H54 (cell line): ENCODE measurements around the gene CEP63.
A peak's percentile ranks its signal among the peaks of the same experiment; 100 is the strongest.
"Not testable (repeated sequence)": the region's sequence is repeated elsewhere in the genome, so short reads cannot be mapped to it uniquely, and the experiment has no call there.

Experiments
- DNase-seq: peaks from one replicate; pipeline ENCODE4 v3.0.0; 2011; ENCODE audit warnings: low spot score, mixed read lengths; ENCODE audit not compliant: insufficient read length
- FAIRE-seq: peaks from 3 replicates; lab custom pipeline; 2011; peaks lifted over from hg19 to GRCh38; lab: Jason Lieb, UNC
- POLR2A ChIP-seq: IDR thresholded peaks from 2 replicates; pipeline ENCODE4 v1.6.1; 2011; ENCODE audit warnings: low read depth, mild to moderate bottlenecking, low read length

Gene CEP63

GRCh38 chr3:134594331-134594741, 108.5 kb downstream of the CEP63 start:
- DNase-seq (no peak), FAIRE-seq (no peak)
- TF ChIP-seq POLR2A = no peak

GRCh38 chr3:134594986-134595385, 109.1 kb downstream of the CEP63 start:
- FAIRE-seq, DNase-seq: not testable (repeated sequence)

GRCh38 chr3:134597390-134597970, 111.6 kb downstream of the CEP63 start:
- no peak for TF ChIP-seq POLR2A
- FAIRE-seq = no peak
- DNase-seq = no peak

- DNase-seq = no peak
- FAIRE-seq = no peak
- no peak for TF ChIP-seq POLR2A
Measured at GRCh38 chr3:134598763-134599545, 113.1 kb downstream of the CEP63 start.

GRCh38 chr3:134600206-134600605, 114.3 kb downstream of the CEP63 start:
- no peak for TF ChIP-seq POLR2A
- DNase-seq (no peak), FAIRE-seq (no peak)

- no peak for FAIRE-seq
Measured at GRCh38 chr3:134600685-134601463, 115.0 kb downstream of the CEP63 start.

GRCh38 chr3:134601539-134602439, 115.9 kb downstream of the CEP63 start:
- no peak for TF ChIP-seq POLR2A
- FAIRE-seq = no peak
- peak; percentile 21 for DNase-seq

More at GRCh38 chr3:134600685-134601463, 115.0 kb downstream of the CEP63 start:
- TF ChIP-seq POLR2A = no peak
- DNase-seq = peak; percentile 77

GRCh38 chr3:134602440-134602814, 116.6 kb downstream of the CEP63 start:
- no peak for TF ChIP-seq POLR2A
- no peak for DNase-seq
- FAIRE-seq = no peak

- no peak for DNase-seq
- TF ChIP-seq POLR2A = no peak
- no peak for FAIRE-seq
Measured at GRCh38 chr3:134603480-134603879, 117.6 kb downstream of the CEP63 start.

- no peak for TF ChIP-seq POLR2A
- no peak for FAIRE-seq
- DNase-seq = no peak
Measured at GRCh38 chr3:134603956-134604355, 118.1 kb downstream of the CEP63 start.

- no peak for TF ChIP-seq POLR2A
- FAIRE-seq = no peak
Measured at GRCh38 chr3:134605556-134605955, 119.7 kb downstream of the CEP63 start.

GRCh38 chr3:134606033-134607025, 120.5 kb downstream of the CEP63 start:
- FAIRE-seq = no peak
- no peak for DNase-seq
- no peak for TF ChIP-seq POLR2A

More at GRCh38 chr3:134605556-134605955, 119.7 kb downstream of the CEP63 start:
- DNase-seq = no peak
